Measurements from ENCODE around the gene UBA1. TPM values are rescaled to one million over a fixed set of nuclear protein-coding genes. Genes with fewer than 3 reads are reported as not detected.
A peak's percentile ranks its signal among the peaks of the same experiment; 100 is the strongest.

Gene UBA1
- total RNA-seq, 1 experiment from 2014 or later: 275 TPM

DNA sequence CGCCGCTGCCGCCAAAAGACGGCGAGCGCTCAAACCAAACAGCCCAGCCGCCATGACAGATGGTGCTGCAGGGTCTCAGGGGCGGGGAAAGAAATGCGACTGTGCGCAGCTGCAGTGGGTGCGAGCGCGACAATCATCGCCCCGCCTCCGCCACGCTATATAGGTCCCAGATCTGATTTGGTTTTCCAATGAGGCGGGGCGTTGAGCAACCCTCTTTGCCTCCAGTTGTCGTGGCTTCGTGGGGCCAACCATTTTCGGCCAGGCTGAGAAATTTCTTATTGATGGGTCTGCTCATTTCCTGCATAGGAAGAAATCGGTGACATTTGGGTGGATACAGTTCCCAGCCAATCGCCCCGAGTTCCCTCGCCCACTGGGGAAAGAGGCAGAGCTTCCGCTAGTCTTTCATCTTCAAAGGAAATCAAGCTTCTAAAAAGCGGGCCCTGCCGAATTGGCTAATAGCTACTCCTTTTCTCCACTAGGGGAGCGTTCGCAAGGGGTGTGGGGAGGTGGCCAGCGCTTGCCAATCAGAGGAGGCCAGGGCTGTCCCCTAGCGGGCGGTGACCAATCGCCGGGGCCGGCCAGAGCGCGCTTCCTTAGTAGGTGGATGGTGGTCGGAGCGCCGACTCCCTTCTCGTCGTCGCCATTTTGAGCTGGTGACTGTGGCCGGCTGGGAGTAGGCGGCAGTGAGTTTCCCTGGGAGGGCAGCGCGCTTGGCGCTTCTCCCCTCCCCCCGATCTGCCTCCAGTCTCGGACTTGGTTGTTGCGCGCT lies 48.8 kb upstream of the UBA1 start, which contains the start of the genes NDUFB11 and RBM10:
Gene NDUFB11 (minus strand): TSS at position 77 of the 769 bp plus-strand sequence. CDS start 23 bp downstream, at position 54.
Gene RBM10 (plus strand): TSS at position 596 of the 769 bp plus-strand sequence. CDS start 2,261 bp downstream, outside the sequence.
- Histone ChIP-seq H3K36me3 (ENCODE audit: control insufficient read depth in 1 of 2, insufficient read depth in 2 of 2, low read length in 2 of 2) (no peaks in the 10 kb centered on the region; a peak in 1 of 4 replicates), H3K9ac (ENCODE audit: low read length) (peak within 1 kb of the TSS; percentile 84), H3K79me2 (ENCODE audit: insufficient read depth, low read length) (peaks cover 61% of the 10 kb centered on the region), H3K4me1 (ENCODE audit: control insufficient read depth in 1 of 2, insufficient read depth in 2 of 2, low read length in 2 of 2) (peaks cover 0 to 13% of the 10 kb centered on the region in 2 experiments; a peak in 2 of 4 replicates), H3K4me2 (ENCODE audit: low read length) (peak within 1 kb of the TSS; percentile 89), H3K27ac (ENCODE audit: low read depth, low read length) (peak within 1 kb of the TSS; percentile 79), H2AFZ (ENCODE audit: low read depth, low read length, poor library complexity, severe bottlenecking) (no peak within 1 kb of the TSS), H3K9me2 (ENCODE audit: insufficient read depth) (no peaks in the 10 kb centered on the region), H3K9me3 (ENCODE audit: control insufficient read depth in 1 of 2, insufficient read depth in 1 of 2, low read depth in 1 of 2, low read length in 2 of 2) (no peaks in the 10 kb centered on the region), H4K20me1 (ENCODE audit: insufficient read depth) (no peaks in the 10 kb centered on the region), H3K27me3 (ENCODE audit: insufficient read depth, low read length) (no peaks in the 10 kb centered on the region), H3K4me3 (replicated peaks in 1 of 2; ENCODE audit: low read depth in 1 of 2, low read length in 2 of 2) (peak within 1 kb of the TSS; percentile 65 to 77)
- intact Hi-C loops (cut with micrococcal nuclease): no loop called here
- peak; percentile 87 for DNase-seq (ENCODE audit: low read depth, low spot score)
- ATAC-seq: peak; percentile 95
- no TSS peak for BruUV-seq (replicated peaks)
- ChIA-PET RAD21 (ENCODE audit: low non-redundant PET in 1 of 2, low total read pairs in 2 of 2, uncharacterized antibody in 2 of 2, unreplicated experiment in 2 of 2) (no interaction called here), POLR2A (interaction anchor here (0.6 to 1.5 kb wide), 6 partner anchors 10 to 349 kb away, joined by 3 to 12 read pairs (median 6); no protein-coding TSS in a partner anchor), CTCF (interaction anchor here (1.2 to 1.9 kb wide), 7 partner anchors 9 to 112 kb away, joined by 3 to 14 read pairs (median 4); no protein-coding TSS in a partner anchor)
- TF ChIP-seq JUND (IDR thresholded peaks at IDR 0.05) (no peak), EGR1 (IDR thresholded peaks at IDR 0.05; ENCODE audit: low read depth) (no peak), SIN3A (IDR thresholded peaks at IDR 0.05; ENCODE audit: low read depth) (no peak), YY1 (IDR thresholded peaks at IDR 0.05; ENCODE audit: extremely low read depth, insufficient replicate concordance, low read depth, low read length) (peak; percentile 87), POLR2A (IDR thresholded peaks at IDR 0.05; ENCODE audit: borderline replicate concordance, extremely low read depth, insufficient read depth, insufficient read length) (no peak), FOSL1 (IDR thresholded peaks at IDR 0.05; ENCODE audit: low read depth) (no peak), TCF7L2 (IDR thresholded peaks at IDR 0.05; ENCODE audit: borderline replicate concordance, extremely low read depth, insufficient read depth, insufficient read length) (peak; percentile 91), ELF1 (IDR thresholded peaks at IDR 0.05; ENCODE audit: borderline replicate concordance, low read depth) (no peak), EZH2 (IDR thresholded peaks at IDR 0.05) (no peak), CEBPB (IDR thresholded peaks at IDR 0.05; ENCODE audit: low read depth) (no peak), POLR2AphosphoS5 (IDR thresholded peaks at IDR 0.05; ENCODE audit: low read depth, low read length) (peak; percentile 67), EZH2phosphoT487 (IDR thresholded peaks at IDR 0.05; ENCODE audit: borderline replicate concordance) (no peak)
- TF ChIP-seq, protein P1, sequence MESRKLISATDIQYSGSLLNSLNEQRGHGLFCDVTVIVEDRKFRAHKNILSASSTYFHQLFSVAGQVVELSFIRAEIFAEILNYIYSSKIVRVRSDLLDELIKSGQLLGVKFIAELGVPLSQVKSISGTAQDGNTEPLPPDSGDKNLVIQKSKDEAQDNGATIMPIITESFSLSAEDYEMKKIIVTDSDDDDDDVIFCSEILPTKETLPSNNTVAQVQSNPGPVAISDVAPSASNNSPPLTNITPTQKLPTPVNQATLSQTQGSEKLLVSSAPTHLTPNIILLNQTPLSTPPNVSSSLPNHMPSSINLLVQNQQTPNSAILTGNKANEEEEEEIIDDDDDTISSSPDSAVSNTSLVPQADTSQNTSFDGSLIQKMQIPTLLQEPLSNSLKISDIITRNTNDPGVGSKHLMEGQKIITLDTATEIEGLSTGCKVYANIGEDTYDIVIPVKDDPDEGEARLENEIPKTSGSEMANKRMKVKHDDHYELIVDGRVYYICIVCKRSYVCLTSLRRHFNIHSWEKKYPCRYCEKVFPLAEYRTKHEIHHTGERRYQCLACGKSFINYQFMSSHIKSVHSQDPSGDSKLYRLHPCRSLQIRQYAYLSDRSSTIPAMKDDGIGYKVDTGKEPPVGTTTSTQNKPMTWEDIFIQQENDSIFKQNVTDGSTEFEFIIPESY (IDR thresholded peaks at IDR 0.05; ENCODE audit: extremely low read depth, insufficient replicate concordance, low read length): no peak
- TF ChIP-seq, protein P2, sequence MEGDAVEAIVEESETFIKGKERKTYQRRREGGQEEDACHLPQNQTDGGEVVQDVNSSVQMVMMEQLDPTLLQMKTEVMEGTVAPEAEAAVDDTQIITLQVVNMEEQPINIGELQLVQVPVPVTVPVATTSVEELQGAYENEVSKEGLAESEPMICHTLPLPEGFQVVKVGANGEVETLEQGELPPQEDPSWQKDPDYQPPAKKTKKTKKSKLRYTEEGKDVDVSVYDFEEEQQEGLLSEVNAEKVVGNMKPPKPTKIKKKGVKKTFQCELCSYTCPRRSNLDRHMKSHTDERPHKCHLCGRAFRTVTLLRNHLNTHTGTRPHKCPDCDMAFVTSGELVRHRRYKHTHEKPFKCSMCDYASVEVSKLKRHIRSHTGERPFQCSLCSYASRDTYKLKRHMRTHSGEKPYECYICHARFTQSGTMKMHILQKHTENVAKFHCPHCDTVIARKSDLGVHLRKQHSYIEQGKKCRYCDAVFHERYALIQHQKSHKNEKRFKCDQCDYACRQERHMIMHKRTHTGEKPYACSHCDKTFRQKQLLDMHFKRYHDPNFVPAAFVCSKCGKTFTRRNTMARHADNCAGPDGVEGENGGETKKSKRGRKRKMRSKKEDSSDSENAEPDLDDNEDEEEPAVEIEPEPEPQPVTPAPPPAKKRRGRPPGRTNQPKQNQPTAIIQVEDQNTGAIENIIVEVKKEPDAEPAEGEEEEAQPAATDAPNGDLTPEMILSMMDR (IDR thresholded peaks at IDR 0.05 in 2 of 3, conservative IDR thresholded peaks at IDR 0.05 in 1 of 3; ENCODE audit: borderline replicate concordance in 1 of 3, insufficient read depth in 1 of 3, low read depth in 2 of 3, low read length in 2 of 3): peak in 2 of 3 experiments; percentile 51 to 54; a peak in 4 of 6 replicates
- TF ChIP-seq, protein P3, sequence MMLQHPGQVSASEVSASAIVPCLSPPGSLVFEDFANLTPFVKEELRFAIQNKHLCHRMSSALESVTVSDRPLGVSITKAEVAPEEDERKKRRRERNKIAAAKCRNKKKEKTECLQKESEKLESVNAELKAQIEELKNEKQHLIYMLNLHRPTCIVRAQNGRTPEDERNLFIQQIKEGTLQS (IDR thresholded peaks at IDR 0.05): no peak
- TF ChIP-seq, protein P4, sequence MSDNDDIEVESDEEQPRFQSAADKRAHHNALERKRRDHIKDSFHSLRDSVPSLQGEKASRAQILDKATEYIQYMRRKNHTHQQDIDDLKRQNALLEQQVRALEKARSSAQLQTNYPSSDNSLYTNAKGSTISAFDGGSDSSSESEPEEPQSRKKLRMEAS (IDR thresholded peaks at IDR 0.05): no peak
- TF ChIP-seq, protein P5, sequence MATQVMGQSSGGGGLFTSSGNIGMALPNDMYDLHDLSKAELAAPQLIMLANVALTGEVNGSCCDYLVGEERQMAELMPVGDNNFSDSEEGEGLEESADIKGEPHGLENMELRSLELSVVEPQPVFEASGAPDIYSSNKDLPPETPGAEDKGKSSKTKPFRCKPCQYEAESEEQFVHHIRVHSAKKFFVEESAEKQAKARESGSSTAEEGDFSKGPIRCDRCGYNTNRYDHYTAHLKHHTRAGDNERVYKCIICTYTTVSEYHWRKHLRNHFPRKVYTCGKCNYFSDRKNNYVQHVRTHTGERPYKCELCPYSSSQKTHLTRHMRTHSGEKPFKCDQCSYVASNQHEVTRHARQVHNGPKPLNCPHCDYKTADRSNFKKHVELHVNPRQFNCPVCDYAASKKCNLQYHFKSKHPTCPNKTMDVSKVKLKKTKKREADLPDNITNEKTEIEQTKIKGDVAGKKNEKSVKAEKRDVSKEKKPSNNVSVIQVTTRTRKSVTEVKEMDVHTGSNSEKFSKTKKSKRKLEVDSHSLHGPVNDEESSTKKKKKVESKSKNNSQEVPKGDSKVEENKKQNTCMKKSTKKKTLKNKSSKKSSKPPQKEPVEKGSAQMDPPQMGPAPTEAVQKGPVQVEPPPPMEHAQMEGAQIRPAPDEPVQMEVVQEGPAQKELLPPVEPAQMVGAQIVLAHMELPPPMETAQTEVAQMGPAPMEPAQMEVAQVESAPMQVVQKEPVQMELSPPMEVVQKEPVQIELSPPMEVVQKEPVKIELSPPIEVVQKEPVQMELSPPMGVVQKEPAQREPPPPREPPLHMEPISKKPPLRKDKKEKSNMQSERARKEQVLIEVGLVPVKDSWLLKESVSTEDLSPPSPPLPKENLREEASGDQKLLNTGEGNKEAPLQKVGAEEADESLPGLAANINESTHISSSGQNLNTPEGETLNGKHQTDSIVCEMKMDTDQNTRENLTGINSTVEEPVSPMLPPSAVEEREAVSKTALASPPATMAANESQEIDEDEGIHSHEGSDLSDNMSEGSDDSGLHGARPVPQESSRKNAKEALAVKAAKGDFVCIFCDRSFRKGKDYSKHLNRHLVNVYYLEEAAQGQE (IDR thresholded peaks at IDR 0.05; ENCODE audit: low read depth): no peak
